Karpas-422 (cell line): ENCODE measurements around the gene ANKMY2. TPM values are rescaled to one million over a fixed set of nuclear protein-coding genes. Genes with fewer than 3 reads are reported as not detected.
"Not testable (repeated sequence)": the region's sequence is repeated elsewhere in the genome, so short reads cannot be mapped to it uniquely, and the experiment has no call there.

Source experiments
- DNase-seq: peaks from one replicate; pipeline ENCODE4 v3.0.0-alpha.2; 2015
- H2AFZ ChIP-seq: fragments of 200-600 bp; sonication (generic); 2 replicates; pipeline ENCODE4 v1.6.1; 2014; ENCODE audit warnings: antibody characterized with exemption, low read length, mixed read lengths
- H3K27ac ChIP-seq: fragments of 200-600 bp; sonication (generic); 2 replicates; pipeline ENCODE4 v1.5.1; 2014; ENCODE audit warnings: mild to moderate bottlenecking, low read length, moderate library complexity
- H3K27me3 ChIP-seq: fragments of 200-600 bp; sonication (generic); 2 replicates; pipeline ENCODE4 v1.6.1; 2014; ENCODE audit warnings: low read length, mixed read lengths
- H3K36me3 ChIP-seq: fragments of 200-600 bp; sonication (generic); 2 replicates; pipeline ENCODE4 v1.6.1; 2014; ENCODE audit warnings: low read length, mixed read lengths; ENCODE audit not compliant: insufficient read depth
- H3K4me1 ChIP-seq: fragments of 200-600 bp; sonication (generic); 2 replicates; pipeline ENCODE4 v1.6.1; 2014; ENCODE audit warnings: mild to moderate bottlenecking, low read length, mixed read lengths
- H3K4me2 ChIP-seq: fragments of 200-600 bp; sonication (generic); 2 replicates; pipeline ENCODE4 v1.6.1; 2014; ENCODE audit warnings: low read length, low read depth, mild to moderate bottlenecking; ENCODE audit not compliant: poor library complexity, severe bottlenecking
- H3K4me3 ChIP-seq: fragments of 200-600 bp; sonication (generic); 2 replicates; pipeline ENCODE4 v1.5.1; 2014; ENCODE audit warnings: mild to moderate bottlenecking, antibody characterized with exemption, low read length, mixed read lengths
- H3K79me2 ChIP-seq: fragments of 200-600 bp; sonication (generic); 2 replicates; pipeline ENCODE4 v1.6.1; 2014; ENCODE audit warnings: mild to moderate bottlenecking, low read length, mixed read lengths
- H3K9ac ChIP-seq: fragments of 200-600 bp; sonication (generic); 2 replicates; pipeline ENCODE4 v1.6.0; 2014; ENCODE audit warnings: low read length
- H3K9me2 ChIP-seq: fragments of 200-600 bp; sonication (generic), shearing (Covaris generic); replicated peaks from 2 replicates; pipeline ENCODE4 v1.6.0; 2014; ENCODE audit warnings: mild to moderate bottlenecking, low read length, moderate library complexity; ENCODE audit not compliant: insufficient read depth
- H3K9me3 ChIP-seq: fragments of 300-700, 200-600 bp; sonication (generic); 2 replicates; pipeline ENCODE4 v1.6.1; 2014; ENCODE audit warnings: low read length, mixed read lengths
- H4K20me1 ChIP-seq: fragments of 200-600 bp; sonication (generic); 2 replicates; pipeline ENCODE4 v1.6.1; 2014; ENCODE audit warnings: mild to moderate bottlenecking, antibody characterized with exemption, low read length, low read depth; ENCODE audit not compliant: insufficient read depth
- total RNA-seq: library from RNA; depleted of rRNA; stranded (reverse); fragments of >200 nt; shearing (Covaris generic); gene quantifications from 2 replicates; pipeline ENCODE4 v1.2.3, GENCODE V29; 2014; ENCODE audit warnings: low replicate concordance

Gene ANKMY2
- total RNA-seq, 1 experiment from 2014 or later, result 34.5 TPM

DNA sequence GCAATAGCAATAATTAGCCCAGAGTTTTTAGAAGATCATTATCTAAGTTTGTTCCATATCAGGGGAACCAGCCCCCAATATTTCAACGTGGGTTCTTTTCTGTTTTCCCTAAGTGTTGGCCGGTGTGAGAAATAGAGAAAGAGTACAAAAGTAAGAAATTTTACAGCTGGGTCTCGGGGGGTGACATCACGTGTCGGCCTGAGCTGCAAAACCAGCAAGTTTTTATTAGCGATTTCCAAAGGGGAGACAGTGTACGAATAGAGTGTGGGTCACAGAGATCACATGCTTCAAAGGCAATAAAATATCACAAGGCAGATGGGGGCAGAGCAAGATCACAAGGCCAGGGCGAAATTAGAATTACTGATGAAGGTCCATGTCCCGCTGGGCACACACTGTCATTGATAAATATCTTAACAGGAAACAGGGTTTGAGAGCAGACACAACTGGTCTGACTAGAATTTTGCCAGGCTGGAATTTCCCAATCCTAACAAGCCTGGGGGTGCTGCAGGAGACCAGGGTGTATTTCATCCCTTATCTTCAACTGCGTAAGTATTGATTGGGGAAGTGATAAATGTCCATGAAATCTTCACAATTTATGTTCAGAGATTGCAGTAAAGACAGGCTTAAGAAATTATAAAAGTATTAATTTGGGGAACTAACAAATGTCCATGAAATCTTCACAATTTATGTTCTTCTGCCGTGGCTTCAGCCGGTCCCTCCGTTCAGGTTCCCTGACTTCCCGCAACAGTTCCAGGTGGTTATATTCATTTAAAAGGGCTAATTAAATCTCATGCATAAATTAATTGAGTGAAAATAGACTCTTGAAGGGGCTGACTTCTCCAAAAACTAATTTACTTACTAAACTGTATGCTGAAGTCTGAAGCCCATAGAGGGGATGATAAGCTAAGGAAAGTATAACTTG, 33.4 kb upstream of the ANKMY2 start:
- not testable (repeated sequence) for H3K4me3 ChIP-seq, H3K27me3 ChIP-seq, H3K4me2 ChIP-seq, DNase-seq, H3K9me2 ChIP-seq, H4K20me1 ChIP-seq, H2AFZ ChIP-seq, H3K4me1 ChIP-seq, H3K9me3 ChIP-seq, H3K27ac ChIP-seq, H3K9ac ChIP-seq
- Histone ChIP-seq H3K79me2 (peaks cover 67% of the 10 kb centered on the region), H3K36me3 (peaks cover 66% of the 10 kb centered on the region)

DNA sequence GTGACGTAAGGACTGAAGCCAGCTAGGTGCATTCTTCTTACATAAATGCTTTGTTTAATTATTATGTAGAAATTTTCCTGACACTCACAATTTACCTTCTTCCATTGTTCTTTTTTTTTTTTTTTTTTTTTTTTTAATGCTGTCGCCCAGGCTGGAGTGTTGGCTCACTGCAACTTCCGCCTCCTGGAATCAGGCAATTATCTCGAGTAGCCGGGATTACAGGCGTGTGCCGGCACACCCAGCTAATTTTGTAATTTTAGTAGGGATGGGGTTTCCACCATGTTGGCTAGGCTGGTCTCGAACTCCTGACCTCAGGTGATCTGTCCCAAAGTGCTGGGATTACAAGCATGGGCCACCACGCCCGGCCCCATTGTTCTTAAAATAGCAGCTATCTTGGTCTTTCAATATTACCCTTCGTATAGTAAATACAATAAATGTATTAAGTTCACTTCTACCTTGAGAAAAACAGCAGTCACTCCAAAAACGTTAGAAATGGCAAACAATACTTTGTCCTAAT, 32.5 kb upstream of the ANKMY2 start:
- H3K4me1 ChIP-seq, result no peaks in the 10 kb centered on the region
- H3K4me2 ChIP-seq, result no peak overlapping the region
- H2AFZ ChIP-seq, result no peak overlapping the region
- H3K4me3 ChIP-seq, result no peak overlapping the region
- no peak overlapping the region for H3K9ac ChIP-seq
- 0 out of 2 replicates have a peak, but pooled peaks cover 3% of the 10 kb centered on the region for H4K20me1 ChIP-seq
- no peak overlapping the region for H3K27ac ChIP-seq
- H3K9me2 ChIP-seq, result no peaks in the 10 kb centered on the region
- peaks cover 59% of the 10 kb centered on the region for H3K36me3 ChIP-seq
- peaks cover 65% of the 10 kb centered on the region for H3K79me2 ChIP-seq
- no peaks in the 10 kb centered on the region for H3K9me3 ChIP-seq
- no peak for DNase-seq
- no peaks in the 10 kb centered on the region for H3K27me3 ChIP-seq

GRCh38 chr7:16675277-16675676, 29.7 kb upstream of the ANKMY2 start:
- no peak for DNase-seq
- Histone ChIP-seq H3K9me3 (no peaks in the 10 kb centered on the region), H3K4me1 (no peaks in the 10 kb centered on the region), H3K4me3 (no peak overlapping the region), H3K27ac (no peak overlapping the region), H3K9me2 (no peaks in the 10 kb centered on the region), H3K79me2 (peaks cover 85% of the 10 kb centered on the region), H3K27me3 (no peaks in the 10 kb centered on the region), H3K9ac (no peak overlapping the region), H2AFZ (no peak overlapping the region), H3K36me3 (peaks cover 69% of the 10 kb centered on the region), H4K20me1 (peaks cover 13% of the 10 kb centered on the region; the same call in 1 of the 2 replicates), H3K4me2 (no peak overlapping the region)

DNA sequence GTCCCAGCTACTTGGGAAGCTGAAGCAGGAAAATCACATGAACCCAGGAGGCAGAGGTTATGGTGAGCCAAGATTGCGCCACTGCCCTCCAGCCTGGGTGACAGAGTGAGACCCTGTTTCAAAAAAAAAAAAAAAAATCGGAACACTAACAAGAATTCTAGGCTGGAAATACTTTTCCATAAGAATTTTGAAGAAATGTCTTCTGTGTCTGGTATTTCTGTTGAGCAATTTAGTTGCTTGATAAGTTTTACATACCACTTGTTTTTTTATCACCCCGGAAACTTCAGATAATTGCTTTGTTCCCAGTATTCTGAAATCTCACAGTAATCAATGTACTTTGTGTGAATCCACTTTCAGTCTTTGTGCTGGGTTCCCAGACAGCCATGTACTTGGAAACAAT, 26.3 kb upstream of the ANKMY2 start:
- H3K79me2 ChIP-seq, result peaks cover 94% of the 10 kb centered on the region
- no peaks in the 10 kb centered on the region for H3K9me3 ChIP-seq
- no peaks in the 10 kb centered on the region for H3K4me1 ChIP-seq
- H3K9me2 ChIP-seq, result no peaks in the 10 kb centered on the region
- H3K9ac ChIP-seq, result no peak overlapping the region
- peaks cover 75% of the 10 kb centered on the region for H3K36me3 ChIP-seq
- H2AFZ ChIP-seq, result no peak overlapping the region
- peaks cover 17% of the 10 kb centered on the region; the same call in 1 of the 2 replicates for H4K20me1 ChIP-seq
- no peak overlapping the region for H3K27ac ChIP-seq
- no peak for DNase-seq
- H3K27me3 ChIP-seq, result no peaks in the 10 kb centered on the region
- no peak overlapping the region for H3K4me3 ChIP-seq
- no peak overlapping the region for H3K4me2 ChIP-seq

DNA sequence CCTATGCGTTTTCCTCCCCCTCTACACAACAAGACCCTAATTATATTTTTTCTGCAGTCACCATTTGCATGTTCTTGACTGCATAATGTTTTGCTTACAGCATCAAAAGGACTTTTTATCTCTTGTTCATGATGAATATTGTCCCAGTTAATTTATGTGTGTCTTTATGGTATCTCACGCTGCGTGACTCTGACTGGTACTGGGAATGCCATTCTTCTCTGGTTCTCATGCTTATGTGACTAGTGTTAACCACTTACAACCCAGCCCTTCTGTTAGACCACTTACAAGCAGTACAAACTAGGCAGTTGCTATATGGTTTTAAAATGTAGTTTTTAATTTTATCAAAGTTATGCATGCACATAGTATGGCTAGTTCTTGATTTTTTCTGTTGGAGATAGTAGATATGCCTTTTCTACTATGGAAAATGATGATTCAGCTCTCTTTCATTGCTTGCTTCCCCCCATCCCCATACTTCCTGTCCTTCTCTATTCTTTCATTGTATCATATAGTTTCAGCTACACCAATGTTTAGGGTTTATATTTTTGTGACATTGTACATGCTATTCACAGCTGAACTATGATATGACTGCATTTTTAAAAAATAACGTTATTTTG, 25.3 kb upstream of the ANKMY2 start:
- Histone ChIP-seq H4K20me1 (peaks cover 15% of the 10 kb centered on the region; the same call in 1 of the 2 replicates), H3K9ac (no peak overlapping the region), H3K79me2 (peaks cover 93% of the 10 kb centered on the region), H3K36me3 (peaks cover 68% of the 10 kb centered on the region), H2AFZ (no peak overlapping the region), H3K4me3 (no peak overlapping the region), H3K9me3 (no peaks in the 10 kb centered on the region), H3K27me3 (no peaks in the 10 kb centered on the region), H3K4me2 (no peak overlapping the region), H3K27ac (no peak overlapping the region), H3K4me1 (no peaks in the 10 kb centered on the region), H3K9me2 (no peaks in the 10 kb centered on the region)
- no peak for DNase-seq

- Histone ChIP-seq H3K27me3 (no peaks in the 10 kb centered on the region), H3K9me2 (no peaks in the 10 kb centered on the region), H2AFZ (no peak overlapping the region), H3K27ac (no peak overlapping the region), H3K4me2 (no peak overlapping the region), H3K4me3 (no peak overlapping the region), H3K4me1 (no peaks in the 10 kb centered on the region), H3K36me3 (peaks cover 64% of the 10 kb centered on the region), H4K20me1 (peaks cover 15% of the 10 kb centered on the region; the same call in 1 of the 2 replicates), H3K9me3 (no peaks in the 10 kb centered on the region), H3K9ac (no peak overlapping the region), H3K79me2 (peaks cover 93% of the 10 kb centered on the region)
- DNase-seq, result no peak
These were observed 24.5 kb upstream of the ANKMY2 start for GRCh38 chr7:16670021-16670420.

DNA sequence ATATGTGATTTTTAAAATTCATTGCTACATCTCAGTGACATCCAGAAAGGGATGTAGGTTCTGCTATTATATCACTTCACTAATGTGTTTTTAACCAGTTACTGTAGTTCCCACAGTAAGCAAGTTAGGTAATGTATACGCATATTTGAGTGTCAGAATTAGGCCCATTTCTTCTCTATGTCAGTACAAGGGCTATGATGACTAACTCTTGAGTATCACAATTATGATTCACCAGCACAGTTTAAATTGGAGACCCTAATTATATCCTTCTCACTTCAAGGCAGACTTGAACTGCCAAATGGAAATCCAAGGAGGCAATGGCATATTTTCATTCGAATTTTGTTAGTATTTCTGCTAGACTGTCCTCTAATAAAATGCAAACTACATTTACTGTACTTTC, 24.0 kb upstream of the ANKMY2 start:
- Histone ChIP-seq H3K27ac (no peak overlapping the region), H3K79me2 (peaks cover 95% of the 10 kb centered on the region), H3K4me3 (no peak overlapping the region), H3K36me3 (peaks cover 62% of the 10 kb centered on the region), H3K4me1 (no peaks in the 10 kb centered on the region), H3K9me2 (no peaks in the 10 kb centered on the region), H3K9ac (no peak overlapping the region), H3K27me3 (no peaks in the 10 kb centered on the region), H3K9me3 (no peaks in the 10 kb centered on the region), H3K4me2 (no peak overlapping the region), H4K20me1 (peaks cover 15% of the 10 kb centered on the region; the same call in 1 of the 2 replicates), H2AFZ (no peak overlapping the region)
- DNase-seq, result no peak

DNA sequence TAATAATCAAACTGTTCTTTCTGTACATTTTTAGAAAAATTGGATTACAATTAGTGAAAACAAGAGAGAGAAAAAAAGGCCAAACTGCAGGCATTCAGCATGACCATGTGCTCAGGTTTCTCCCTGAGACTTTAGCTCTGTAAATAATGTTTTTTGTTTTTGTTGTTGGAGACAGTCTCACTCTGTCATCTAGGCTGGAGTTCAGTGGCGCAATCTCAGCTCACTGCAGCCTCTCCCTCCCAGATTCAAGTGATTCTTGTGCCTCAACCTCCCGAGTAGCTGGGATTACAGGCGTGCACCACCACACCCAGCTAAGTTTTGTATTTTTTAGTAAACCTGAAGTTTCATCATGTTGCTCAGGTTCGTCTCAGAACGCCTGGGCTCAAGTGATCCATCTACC, 23.4 kb upstream of the ANKMY2 start:
- no peak overlapping the region for H3K4me3 ChIP-seq
- no peak overlapping the region for H3K9ac ChIP-seq
- no peak overlapping the region for H3K4me2 ChIP-seq
- H3K27ac ChIP-seq, result no peak overlapping the region
- H3K4me1 ChIP-seq, result no peaks in the 10 kb centered on the region
- peaks cover 15% of the 10 kb centered on the region; the same call in 1 of the 2 replicates for H4K20me1 ChIP-seq
- no peak for DNase-seq
- H2AFZ ChIP-seq, result no peak overlapping the region
- no peaks in the 10 kb centered on the region for H3K9me3 ChIP-seq
- H3K27me3 ChIP-seq, result no peaks in the 10 kb centered on the region
- H3K36me3 ChIP-seq, result peaks cover 64% of the 10 kb centered on the region
- peaks cover 95% of the 10 kb centered on the region for H3K79me2 ChIP-seq
- no peaks in the 10 kb centered on the region for H3K9me2 ChIP-seq
